HG03442 (cell line): ENCODE data around the gene ITPRID1.
"Not testable (repeated sequence)": the region's sequence is repeated elsewhere in the genome, so short reads cannot be mapped to it uniquely, and the experiment has no call there.

Source experiments
- ATAC-seq: cut with Tn5 transposase; IDR thresholded peaks from one replicate; pipeline ENCODE4 v1.9.1; 2021; ENCODE audit warnings: mild to moderate bottlenecking, moderate library complexity; ENCODE audit not compliant: unreplicated experiment

Gene ITPRID1

GRCh38 chr7:31516680-31517502 lies 3.0 kb downstream of the ITPRID1 start:
- no peak for ATAC-seq

GRCh38 chr7:31517513-31517912 lies 3.6 kb downstream of the ITPRID1 start:
- no peak for ATAC-seq

- ATAC-seq = no peak
Measured at GRCh38 chr7:31518766-31519165, 4.9 kb downstream of the ITPRID1 start.

GRCh38 chr7:31521336-31522010 lies 7.6 kb downstream of the ITPRID1 start:
- no peak for ATAC-seq

GRCh38 chr7:31526864-31527263 lies 13.0 kb downstream of the ITPRID1 start:
- no peak for ATAC-seq

GRCh38 chr7:31529103-31529502 lies 15.2 kb downstream of the ITPRID1 start:
- no peak for ATAC-seq

- ATAC-seq = not testable (repeated sequence)
Measured at GRCh38 chr7:31540651-31541185, 26.8 kb downstream of the ITPRID1 start.

GRCh38 chr7:31545549-31545948 lies 31.7 kb downstream of the ITPRID1 start:
- no peak for ATAC-seq

GRCh38 chr7:31549611-31550010 lies 35.7 kb downstream of the ITPRID1 start:
- ATAC-seq = no peak

GRCh38 chr7:31550432-31550831 lies 36.5 kb downstream of the ITPRID1 start:
- ATAC-seq = no peak

- ATAC-seq = no peak
Measured at GRCh38 chr7:31553661-31554081, 39.8 kb downstream of the ITPRID1 start.

- ATAC-seq = no peak
Measured at GRCh38 chr7:31562002-31562401, 48.1 kb downstream of the ITPRID1 start.

GRCh38 chr7:31563522-31563921 lies 49.6 kb downstream of the ITPRID1 start:
- ATAC-seq = no peak

- ATAC-seq = no peak
Measured at GRCh38 chr7:31563951-31564350, 50.1 kb downstream of the ITPRID1 start.

- ATAC-seq = no peak
Measured at GRCh38 chr7:31564661-31565060, 50.8 kb downstream of the ITPRID1 start.

- no peak for ATAC-seq
Measured at GRCh38 chr7:31569528-31569927, 55.6 kb downstream of the ITPRID1 start.

GRCh38 chr7:31583526-31583925 lies 69.6 kb downstream of the ITPRID1 start:
- ATAC-seq = no peak

- ATAC-seq = no peak
Measured at GRCh38 chr7:31583942-31584341, 70.1 kb downstream of the ITPRID1 start.

GRCh38 chr7:31595390-31595789 lies 81.5 kb downstream of the ITPRID1 start:
- no peak for ATAC-seq

- ATAC-seq = no peak
Measured at GRCh38 chr7:31602041-31602625, 88.2 kb downstream of the ITPRID1 start.

- ATAC-seq = no peak
Measured at GRCh38 chr7:31603046-31603445, 89.2 kb downstream of the ITPRID1 start.

GRCh38 chr7:31613604-31614003 lies 99.7 kb downstream of the ITPRID1 start:
- no peak for ATAC-seq
